ENCODE data around the gene TCTN2. TPM values are rescaled to one million over a fixed set of nuclear protein-coding genes. Genes with fewer than 3 reads are reported as not detected.

Gene TCTN2
- polyA plus RNA-seq, 1 donor from 2014 or later, result 14.3 TPM

- H3K4me3 ChIP-seq (ENCODE audit: low read length), result no peak overlapping the region
- H4K20me1 ChIP-seq (ENCODE audit: insufficient read depth), result no peaks in the 10 kb centered on the region
- no peaks in the 10 kb centered on the region for H3K36me3 ChIP-seq (ENCODE audit: insufficient read depth, low read length)
- H3F3A ChIP-seq (ENCODE audit: insufficient read depth, low read length, poor library complexity, severe bottlenecking), result no peaks in the 10 kb centered on the region
- H3K9ac ChIP-seq (ENCODE audit: low read length), result no peak overlapping the region
- no peaks in the 10 kb centered on the region for H3K79me2 ChIP-seq (replicated peaks; ENCODE audit: insufficient read depth, low read length)
- H3K9me2 ChIP-seq (ENCODE audit: insufficient read depth, low read length), result no peaks in the 10 kb centered on the region
- TF ChIP-seq CTCF (IDR thresholded peaks at IDR 0.05; ENCODE audit: poor library complexity, severe bottlenecking) (no peak), EZH2 (IDR thresholded peaks at IDR 0.05; ENCODE audit: borderline replicate concordance, insufficient read depth, low read length, poor library complexity, severe bottlenecking) (no peak), EP300 (conservative IDR thresholded peaks at IDR 0.05; ENCODE audit: poor library complexity, severe bottlenecking) (no peak), MXI1 (conservative IDR thresholded peaks at IDR 0.05; ENCODE audit: poor library complexity, severe bottlenecking) (no peak), REST (IDR thresholded peaks at IDR 0.05; ENCODE audit: borderline replicate concordance) (no peak), POLR2AphosphoS5 (IDR thresholded peaks at IDR 0.05) (no peak), TAF1 (IDR thresholded peaks at IDR 0.05; ENCODE audit: low read depth) (no peak), SMC3 (conservative IDR thresholded peaks at IDR 0.05; ENCODE audit: poor library complexity) (no peak), RAD21 (conservative IDR thresholded peaks at IDR 0.05) (no peak)
- no peaks in the 10 kb centered on the region for H3K27me3 ChIP-seq (ENCODE audit: insufficient read depth, low read depth, low read length)
- no peak overlapping the region for H3K4me2 ChIP-seq (ENCODE audit: low read length)
- H2AFZ ChIP-seq (ENCODE audit: low read depth, low read length), result no peak overlapping the region
- H3K9me3 ChIP-seq (ENCODE audit: low read length), result no peaks in the 10 kb centered on the region
- H3K27ac ChIP-seq (ENCODE audit: low read length), result no peak overlapping the region
These were observed 13.1 kb downstream of the TCTN2 start for GRCh38 chr12:123683964-123684363.

DNA sequence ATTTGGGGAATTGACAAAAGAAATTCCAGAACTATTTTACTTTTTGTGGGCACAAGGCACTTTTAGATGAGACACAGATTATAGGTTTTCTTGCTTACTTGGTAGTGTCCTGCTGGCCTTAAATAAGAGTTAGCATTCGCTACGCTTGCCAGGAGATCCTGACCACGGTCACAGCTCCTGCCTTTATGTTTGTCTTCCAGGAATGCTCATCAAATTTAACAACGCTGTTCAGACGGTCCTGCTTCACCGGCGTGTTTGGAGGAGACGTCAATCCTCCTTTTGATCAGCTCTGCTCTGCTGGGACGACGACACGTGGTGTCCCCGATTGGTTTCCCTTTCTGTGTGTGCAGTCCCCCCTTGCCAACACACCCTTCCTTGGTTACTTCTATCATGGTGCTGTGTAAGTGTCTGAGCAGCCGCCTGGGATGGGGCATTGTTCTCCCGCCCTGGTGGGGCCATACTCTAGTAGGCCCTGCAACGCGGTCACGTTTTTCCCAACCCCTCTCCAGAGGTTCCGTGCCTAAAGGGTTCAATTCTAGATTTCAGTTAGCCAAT lies 15.8 kb downstream of the TCTN2 start:
- TF ChIP-seq REST (IDR thresholded peaks at IDR 0.05; ENCODE audit: borderline replicate concordance), result no peak
- no peak for TF ChIP-seq CTCF (IDR thresholded peaks at IDR 0.05; ENCODE audit: poor library complexity, severe bottlenecking)
- TF ChIP-seq TAF1 (IDR thresholded peaks at IDR 0.05; ENCODE audit: low read depth), result no peak
- no peak for TF ChIP-seq RAD21 (conservative IDR thresholded peaks at IDR 0.05)
- no peak for TF ChIP-seq EP300 (conservative IDR thresholded peaks at IDR 0.05; ENCODE audit: poor library complexity, severe bottlenecking)
- TF ChIP-seq MXI1 (conservative IDR thresholded peaks at IDR 0.05; ENCODE audit: poor library complexity, severe bottlenecking), result no peak
- no peak for TF ChIP-seq SMC3 (conservative IDR thresholded peaks at IDR 0.05; ENCODE audit: poor library complexity)
- no peak for TF ChIP-seq POLR2AphosphoS5 (IDR thresholded peaks at IDR 0.05)
- TF ChIP-seq EZH2 (IDR thresholded peaks at IDR 0.05; ENCODE audit: borderline replicate concordance, insufficient read depth, low read length, poor library complexity, severe bottlenecking), result no peak
- H3K36me3 ChIP-seq (ENCODE audit: insufficient read depth, low read length), result no peaks in the 10 kb centered on the region
- H3K4me3 ChIP-seq (ENCODE audit: low read length), result no peak overlapping the region

More for the DNA sequence above, 15.8 kb downstream of the TCTN2 start:
- Histone ChIP-seq H3F3A (ENCODE audit: insufficient read depth, low read length, poor library complexity, severe bottlenecking) (no peaks in the 10 kb centered on the region), H3K27me3 (ENCODE audit: insufficient read depth, low read depth, low read length) (no peaks in the 10 kb centered on the region), H3K79me2 (replicated peaks; ENCODE audit: insufficient read depth, low read length) (no peaks in the 10 kb centered on the region), H3K4me2 (ENCODE audit: low read length) (no peak overlapping the region), H4K20me1 (ENCODE audit: insufficient read depth) (no peaks in the 10 kb centered on the region), H3K9me2 (ENCODE audit: insufficient read depth, low read length) (no peaks in the 10 kb centered on the region), H3K9ac (ENCODE audit: low read length) (no peak overlapping the region), H3K9me3 (ENCODE audit: low read length) (no peaks in the 10 kb centered on the region), H2AFZ (ENCODE audit: low read depth, low read length) (no peak overlapping the region), H3K27ac (ENCODE audit: low read length) (no peak overlapping the region)
